ENCODE results near the gene GGA2.

GRCh38 chr16:23520500-23520899 lies 10.2 kb upstream of the GGA2 start:
- TF ChIP-seq CTCF (conservative IDR thresholded peaks at IDR 0.05; ENCODE audit: low read depth, low read length) (no peak), EZH2 (IDR thresholded peaks at IDR 0.05; ENCODE audit: borderline replicate concordance, low read depth, low read length, poor library complexity, severe bottlenecking) (no peak)

All from A673 (cell line).